ENCODE data around the gene KIFBP.

KIFBP gene

DNA sequence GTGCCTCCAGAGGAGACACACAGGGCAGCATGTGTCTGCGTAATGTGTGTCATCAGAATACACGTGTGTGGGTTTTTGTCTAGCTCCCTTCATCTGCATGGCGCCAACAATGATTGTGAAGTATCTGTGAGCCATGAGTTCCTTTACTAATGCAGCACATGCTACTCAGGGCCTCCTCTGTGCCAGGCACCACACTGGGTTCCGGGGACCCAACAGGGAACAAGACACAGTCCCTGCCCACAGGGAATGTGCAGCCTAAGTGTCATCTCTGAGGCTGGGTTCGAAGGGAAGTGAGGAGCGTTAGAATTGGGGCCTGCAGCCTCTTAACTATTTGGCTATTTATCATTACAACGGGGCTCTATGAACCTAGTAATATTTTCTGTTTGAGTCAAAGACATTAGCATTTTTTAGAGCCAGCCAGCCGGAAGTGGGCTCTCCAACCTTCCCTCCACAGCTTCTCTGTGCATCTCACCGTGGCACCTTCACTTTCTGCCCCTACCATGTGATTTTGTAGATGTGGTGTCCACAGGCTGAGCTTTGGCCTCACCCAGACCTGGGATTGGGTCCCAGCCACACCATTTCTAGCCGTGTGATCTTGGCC lies 55.4 kb downstream of the KIFBP start:
- TF ChIP-seq POLR2A (IDR thresholded peaks at IDR 0.05; ENCODE audit: low read depth, low read length) (peak; percentile 61; the same call in 1 of the 2 replicates), TAF1 (IDR thresholded peaks at IDR 0.05; ENCODE audit: borderline replicate concordance, low read depth, low read length) (0 out of 2 replicates have a peak, but pooled peaks have one; percentile 11), POLR2AphosphoS5 (IDR thresholded peaks at IDR 0.05; ENCODE audit: low read depth, low read length) (0 out of 2 replicates have a peak, but pooled peaks have one; percentile 26)
- DNase-seq (ENCODE audit: insufficient read length) (no peak), FAIRE-seq (peak; percentile 89)

DNA sequence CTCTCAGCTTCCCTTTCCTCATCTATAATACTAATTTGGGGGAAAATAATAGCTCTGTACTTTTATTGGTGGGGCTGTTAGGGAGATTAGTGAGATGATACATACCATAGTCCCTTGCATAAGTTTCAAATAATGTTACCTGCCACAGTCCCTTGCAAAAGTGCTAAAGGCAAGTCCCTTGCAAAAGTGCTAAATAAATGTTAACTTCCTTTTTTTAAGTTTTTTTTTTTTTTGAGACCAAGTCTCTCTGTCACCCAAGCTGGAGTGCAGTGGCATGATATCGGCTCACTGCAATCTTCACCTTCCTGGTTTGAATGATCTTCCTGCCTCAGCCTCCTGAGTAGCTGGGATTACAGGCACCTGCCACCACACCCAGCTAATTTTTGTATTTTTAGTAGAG lies 55.9 kb downstream of the KIFBP start:
- FAIRE-seq (peak; percentile 24), DNase-seq (ENCODE audit: insufficient read length) (no peak)
- 0 out of 2 replicates have a peak, but pooled peaks have one; percentile 5 for TF ChIP-seq TAF1 (IDR thresholded peaks at IDR 0.05; ENCODE audit: borderline replicate concordance, low read depth, low read length)
- no peak for TF ChIP-seq POLR2AphosphoS5 (IDR thresholded peaks at IDR 0.05; ENCODE audit: low read depth, low read length)

DNA sequence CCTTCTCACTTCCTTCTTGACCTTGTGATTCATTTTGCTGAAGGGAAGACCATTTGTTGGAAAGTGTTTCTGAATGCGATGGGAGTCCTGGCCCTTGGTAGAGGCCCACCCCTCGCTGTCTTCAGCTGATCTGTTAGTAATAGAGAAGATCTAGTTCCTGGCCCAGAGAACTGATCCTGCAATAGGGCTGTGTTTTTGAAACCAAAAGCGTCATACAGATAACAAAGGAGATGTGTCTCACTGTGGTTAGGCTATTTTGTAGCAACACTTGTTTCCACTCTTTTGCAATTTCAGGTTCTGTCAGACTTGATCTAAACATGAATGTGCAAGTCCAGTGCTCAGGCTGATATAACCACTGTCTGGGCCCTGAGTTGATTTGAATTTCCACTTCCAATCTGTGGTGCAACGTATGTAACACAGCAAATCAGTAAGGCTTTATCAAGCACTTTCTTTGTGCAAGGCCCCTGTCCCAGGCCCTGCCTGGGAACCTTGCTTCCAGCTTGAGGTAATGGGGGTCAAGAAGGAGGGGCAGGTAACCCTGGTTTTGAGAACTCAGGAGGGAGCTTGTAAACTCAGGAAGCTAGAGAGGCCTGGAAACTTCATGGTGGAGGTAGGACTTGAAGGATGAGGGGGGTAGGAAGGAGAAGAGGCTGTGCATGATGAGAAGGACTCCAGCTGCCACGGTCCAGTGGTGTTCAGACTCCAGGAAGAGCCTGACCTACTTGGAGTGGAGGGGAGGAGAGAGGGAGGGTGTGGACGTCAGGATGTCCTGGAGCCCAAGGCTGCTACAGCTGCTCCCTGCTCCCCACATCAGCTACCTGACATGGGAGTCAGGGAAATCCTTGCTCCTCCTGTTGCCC lies 57.1 kb downstream of the KIFBP start:
- 0 out of 2 replicates have a peak, but pooled peaks have one; percentile 23 for TF ChIP-seq POLR2AphosphoS5 (IDR thresholded peaks at IDR 0.05; ENCODE audit: low read depth, low read length)
- TF ChIP-seq TAF1 (IDR thresholded peaks at IDR 0.05; ENCODE audit: borderline replicate concordance, low read depth, low read length), result no peak
- DNase-seq (ENCODE audit: insufficient read length) (no peak), FAIRE-seq (peak; percentile 96)

DNA sequence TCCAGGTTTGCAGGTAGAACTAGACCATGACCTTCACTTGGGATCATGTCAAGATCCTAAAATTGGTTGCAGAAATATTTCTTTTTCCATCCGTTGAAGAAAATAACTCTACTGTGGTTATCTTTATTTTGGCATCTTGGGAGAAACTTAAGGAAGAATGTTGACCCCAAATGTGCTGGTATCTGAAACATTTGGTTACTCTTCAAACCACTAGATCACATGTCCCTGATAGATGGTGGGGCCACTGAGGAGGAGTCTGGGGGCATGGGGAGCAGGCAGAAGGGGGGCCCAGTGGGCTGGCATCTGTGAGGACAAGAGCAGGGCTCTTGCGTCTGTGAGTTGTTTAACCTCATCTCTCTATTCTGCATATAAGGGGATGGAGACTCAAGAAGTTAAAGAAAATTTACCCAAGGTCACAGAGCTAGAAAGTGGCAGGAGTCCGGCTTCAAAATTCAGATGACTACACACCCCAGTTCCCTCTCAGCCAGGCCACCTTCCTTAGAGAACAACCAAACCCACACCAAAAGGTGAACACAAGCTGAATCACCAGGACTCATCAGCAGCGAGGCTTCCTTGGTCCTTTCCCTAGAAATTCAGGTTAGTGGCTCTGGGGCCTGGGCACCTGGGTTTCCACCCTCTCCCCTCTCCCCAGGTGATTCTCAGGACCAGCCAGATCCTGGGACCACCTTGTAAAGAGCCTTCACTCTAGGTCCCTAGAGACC lies 58.7 kb downstream of the KIFBP start:
- no peak for FAIRE-seq
- no peak for TF ChIP-seq TAF1 (IDR thresholded peaks at IDR 0.05; ENCODE audit: borderline replicate concordance, low read depth, low read length)
- TF ChIP-seq POLR2AphosphoS5 (IDR thresholded peaks at IDR 0.05; ENCODE audit: low read depth, low read length), result no peak
- TF ChIP-seq POLR2A (IDR thresholded peaks at IDR 0.05; ENCODE audit: low read depth, low read length), result no peak
- DNase-seq (ENCODE audit: insufficient read length), result no peak

DNA sequence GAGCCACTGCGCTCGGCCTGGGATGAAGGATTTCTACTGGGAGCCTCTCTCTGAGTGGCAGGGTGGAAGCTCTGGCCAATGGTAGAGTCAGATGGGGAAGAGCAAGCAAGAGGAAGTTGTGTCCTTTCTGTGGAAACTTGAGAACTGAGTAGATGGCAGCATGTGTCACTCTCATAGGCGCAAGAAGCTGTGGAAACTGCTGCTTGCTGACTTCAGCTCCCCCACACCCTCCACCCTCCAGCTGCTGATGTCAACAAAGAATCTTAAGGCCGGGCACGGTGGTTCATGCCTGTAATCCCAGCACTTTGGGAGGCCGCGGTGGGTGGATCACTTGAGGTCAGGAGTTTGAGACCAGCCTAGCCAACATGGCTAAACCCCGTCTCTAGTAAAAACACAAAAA lies 59.5 kb downstream of the KIFBP start:
- TF ChIP-seq POLR2AphosphoS5 (IDR thresholded peaks at IDR 0.05; ENCODE audit: low read depth, low read length), result no peak
- no peak for DNase-seq (ENCODE audit: insufficient read length)
- FAIRE-seq, result no peak

DNA sequence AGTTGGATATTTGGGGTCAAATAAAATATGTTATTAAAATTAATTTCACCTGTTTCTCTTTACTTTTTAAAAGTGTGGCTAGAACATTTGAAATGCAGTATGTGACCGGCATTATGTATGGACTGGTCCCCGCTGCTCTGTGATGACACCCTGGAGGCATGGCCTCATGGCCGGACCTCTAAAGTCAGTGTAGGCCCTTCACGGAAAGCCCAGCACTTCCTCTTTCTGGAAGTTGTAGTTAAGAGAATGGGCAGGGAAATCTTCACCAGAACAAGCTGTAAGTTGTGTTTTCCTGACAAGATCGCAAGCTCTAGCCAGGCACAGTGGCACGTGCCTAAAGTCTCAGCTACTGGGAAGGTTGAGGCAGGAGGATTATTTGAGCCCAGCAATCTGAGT lies 61.0 kb downstream of the KIFBP start:
- TF ChIP-seq POLR2A (IDR thresholded peaks at IDR 0.05; ENCODE audit: low read depth, low read length), result no peak
- no peak for TF ChIP-seq TAF1 (IDR thresholded peaks at IDR 0.05; ENCODE audit: borderline replicate concordance, low read depth, low read length)
- no peak for TF ChIP-seq POLR2AphosphoS5 (IDR thresholded peaks at IDR 0.05; ENCODE audit: low read depth, low read length)
- FAIRE-seq (no peak), DNase-seq (ENCODE audit: insufficient read length) (no peak)

DNA sequence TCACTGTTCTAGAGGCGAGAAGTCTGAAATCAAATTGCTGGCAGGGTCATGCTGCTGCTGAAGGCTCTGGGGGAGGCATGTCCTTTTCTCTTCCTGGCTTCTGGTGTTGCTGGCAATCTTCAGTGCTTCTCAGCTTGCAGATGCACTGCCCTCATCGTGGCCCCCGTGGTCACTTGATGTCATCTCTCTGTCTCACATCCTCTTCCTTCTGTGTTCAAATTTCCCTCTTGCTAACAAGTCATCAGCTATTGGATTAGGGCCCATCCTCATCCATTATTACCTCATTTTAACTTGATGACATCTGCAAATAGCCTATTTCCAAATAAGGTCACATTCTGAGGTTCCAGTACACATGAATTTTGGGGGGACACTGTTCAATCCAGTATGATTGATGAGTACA lies 62.7 kb downstream of the KIFBP start:
- TF ChIP-seq POLR2A (IDR thresholded peaks at IDR 0.05; ENCODE audit: low read depth, low read length), result no peak
- TF ChIP-seq TAF1 (IDR thresholded peaks at IDR 0.05; ENCODE audit: borderline replicate concordance, low read depth, low read length), result no peak
- peak; percentile 41; the same call in 1 of the 2 replicates for TF ChIP-seq POLR2AphosphoS5 (IDR thresholded peaks at IDR 0.05; ENCODE audit: low read depth, low read length)
- DNase-seq (ENCODE audit: insufficient read length), result no peak
- peak; percentile 92 for FAIRE-seq

- no peak for DNase-seq (ENCODE audit: insufficient read length)
- FAIRE-seq, result peak; percentile 80
- TF ChIP-seq POLR2AphosphoS5 (IDR thresholded peaks at IDR 0.05; ENCODE audit: low read depth, low read length) (no peak), TAF1 (IDR thresholded peaks at IDR 0.05; ENCODE audit: borderline replicate concordance, low read depth, low read length) (no peak), POLR2A (IDR thresholded peaks at IDR 0.05; ENCODE audit: low read depth, low read length) (no peak)
These were observed 63.3 kb downstream of the KIFBP start for GRCh38 chr10:69051710-69052487.

- TF ChIP-seq POLR2A (IDR thresholded peaks at IDR 0.05; ENCODE audit: low read depth, low read length) (no peak), POLR2AphosphoS5 (IDR thresholded peaks at IDR 0.05; ENCODE audit: low read depth, low read length) (no peak), TAF1 (IDR thresholded peaks at IDR 0.05; ENCODE audit: borderline replicate concordance, low read depth, low read length) (no peak)
- FAIRE-seq (no peak), DNase-seq (ENCODE audit: insufficient read length) (no peak)
These were observed 64.1 kb downstream of the KIFBP start for GRCh38 chr10:69052736-69053135.

- TF ChIP-seq POLR2A (IDR thresholded peaks at IDR 0.05; ENCODE audit: low read depth, low read length) (no peak), TAF1 (IDR thresholded peaks at IDR 0.05; ENCODE audit: borderline replicate concordance, low read depth, low read length) (no peak), POLR2AphosphoS5 (IDR thresholded peaks at IDR 0.05; ENCODE audit: low read depth, low read length) (no peak)
- FAIRE-seq (no peak), DNase-seq (ENCODE audit: insufficient read length) (no peak)
These were observed 66.6 kb downstream of the KIFBP start for GRCh38 chr10:69055241-69055640.

GRCh38 chr10:69056129-69056528 lies 67.5 kb downstream of the KIFBP start:
- DNase-seq (ENCODE audit: insufficient read length), result no peak
- TF ChIP-seq TAF1 (IDR thresholded peaks at IDR 0.05; ENCODE audit: borderline replicate concordance, low read depth, low read length) (0 out of 2 replicates have a peak, but pooled peaks have one; percentile 39), POLR2AphosphoS5 (IDR thresholded peaks at IDR 0.05; ENCODE audit: low read depth, low read length) (no peak), POLR2A (IDR thresholded peaks at IDR 0.05; ENCODE audit: low read depth, low read length) (peak; percentile 33; the same call in 1 of the 2 replicates)
- no peak for FAIRE-seq

Measured in GM12892 (cell line).